ENCODE results near the gene PSD.

PSD gene

GRCh38 chr10:102461187-102462054 is 42.8 kb upstream of the PSD start:
- H4K20me1 ChIP-seq (ENCODE audit: insufficient read depth, low read length, poor library complexity, severe bottlenecking): no peaks in the 10 kb centered on the region

GRCh38 chr10:102460836-102461186 is 42.2 kb upstream of the PSD start:
- H3K79me2 ChIP-seq (ENCODE audit: insufficient read depth, low read length): no peaks in the 10 kb centered on the region
- no peaks in the 10 kb centered on the region for H3K27me3 ChIP-seq (ENCODE audit: insufficient read depth, low read length, poor library complexity, severe bottlenecking)
- H3K9me3 ChIP-seq (ENCODE audit: insufficient read depth, low read depth, low read length): no peaks in the 10 kb centered on the region
- peak overlapping the region; percentile 87 for H3K4me3 ChIP-seq (ENCODE audit: low read length, poor library complexity, severe bottlenecking)
- no peaks in the 10 kb centered on the region for H3K9me2 ChIP-seq (replicated peaks; ENCODE audit: low read depth, low read length)
- peaks cover 16% of the 10 kb centered on the region for H3K4me1 ChIP-seq (ENCODE audit: insufficient read depth, low read length, poor library complexity, severe bottlenecking)
- H4K20me1 ChIP-seq (ENCODE audit: insufficient read depth, low read length, poor library complexity, severe bottlenecking): no peaks in the 10 kb centered on the region
- H2AFZ ChIP-seq (ENCODE audit: low read length): peak overlapping the region; percentile 99
- H3F3A ChIP-seq (ENCODE audit: low read depth): no peaks in the 10 kb centered on the region
- no peaks in the 10 kb centered on the region; the same call in 1 of the 2 replicates for H3K36me3 ChIP-seq (ENCODE audit: insufficient read depth, low read length)
- H3K9ac ChIP-seq (ENCODE audit: low read depth, low read length, poor library complexity, severe bottlenecking): peak overlapping the region; percentile 69
- H3K4me2 ChIP-seq (ENCODE audit: low read depth, low read length, poor library complexity, severe bottlenecking): peak overlapping the region; percentile 98
- TF ChIP-seq CTCF (conservative IDR thresholded peaks at IDR 0.05; ENCODE audit: low read length) (no peak), EZH2phosphoT487 (IDR thresholded peaks at IDR 0.05; ENCODE audit: borderline replicate concordance) (no peak)

More at GRCh38 chr10:102461187-102462054, 42.8 kb upstream of the PSD start:
- TF ChIP-seq EZH2phosphoT487 (IDR thresholded peaks at IDR 0.05; ENCODE audit: borderline replicate concordance): no peak
- no peak for TF ChIP-seq CTCF (conservative IDR thresholded peaks at IDR 0.05; ENCODE audit: low read length)
- H3K9me2 ChIP-seq (replicated peaks; ENCODE audit: low read depth, low read length): no peaks in the 10 kb centered on the region
- no peaks in the 10 kb centered on the region for H3K9me3 ChIP-seq (ENCODE audit: insufficient read depth, low read depth, low read length)
- H3K36me3 ChIP-seq (ENCODE audit: insufficient read depth, low read length): no peaks in the 10 kb centered on the region
- peak overlapping the region; percentile 87 for H3K4me3 ChIP-seq (ENCODE audit: low read length, poor library complexity, severe bottlenecking)
- H3F3A ChIP-seq (ENCODE audit: low read depth): no peaks in the 10 kb centered on the region
- peaks cover 16% of the 10 kb centered on the region for H3K4me1 ChIP-seq (ENCODE audit: insufficient read depth, low read length, poor library complexity, severe bottlenecking)
- no peaks in the 10 kb centered on the region for H3K79me2 ChIP-seq (ENCODE audit: insufficient read depth, low read length)
- peak overlapping the region; percentile 98 for H3K4me2 ChIP-seq (ENCODE audit: low read depth, low read length, poor library complexity, severe bottlenecking)
- peak overlapping the region; percentile 69 for H3K9ac ChIP-seq (ENCODE audit: low read depth, low read length, poor library complexity, severe bottlenecking)
- peak overlapping the region; percentile 99 for H2AFZ ChIP-seq (ENCODE audit: low read length)
- no peaks in the 10 kb centered on the region for H3K27me3 ChIP-seq (ENCODE audit: insufficient read depth, low read length, poor library complexity, severe bottlenecking)

GRCh38 chr10:102458656-102459055 is 40.1 kb upstream of the PSD start:
- Histone ChIP-seq H3K79me2 (ENCODE audit: insufficient read depth, low read length) (no peaks in the 10 kb centered on the region), H3K4me1 (ENCODE audit: insufficient read depth, low read length, poor library complexity, severe bottlenecking) (peaks cover 16% of the 10 kb centered on the region), H3F3A (ENCODE audit: low read depth) (no peaks in the 10 kb centered on the region), H3K27me3 (ENCODE audit: insufficient read depth, low read length, poor library complexity, severe bottlenecking) (no peaks in the 10 kb centered on the region), H3K4me3 (ENCODE audit: low read length, poor library complexity, severe bottlenecking) (no peak overlapping the region), H3K9ac (ENCODE audit: low read depth, low read length, poor library complexity, severe bottlenecking) (no peak overlapping the region), H3K9me3 (ENCODE audit: insufficient read depth, low read depth, low read length) (no peaks in the 10 kb centered on the region), H3K4me2 (ENCODE audit: low read depth, low read length, poor library complexity, severe bottlenecking) (no peak overlapping the region), H3K36me3 (ENCODE audit: insufficient read depth, low read length) (no peaks in the 10 kb centered on the region; the same call in 1 of the 2 replicates), H4K20me1 (ENCODE audit: insufficient read depth, low read length, poor library complexity, severe bottlenecking) (no peaks in the 10 kb centered on the region), H3K9me2 (replicated peaks; ENCODE audit: low read depth, low read length) (no peaks in the 10 kb centered on the region), H2AFZ (ENCODE audit: low read length) (no peak overlapping the region)
- TF ChIP-seq CTCF (conservative IDR thresholded peaks at IDR 0.05; ENCODE audit: low read length) (no peak), EZH2phosphoT487 (IDR thresholded peaks at IDR 0.05; ENCODE audit: borderline replicate concordance) (no peak)
